Measurements from ENCODE around the gene MED9.

Gene MED9

DNA sequence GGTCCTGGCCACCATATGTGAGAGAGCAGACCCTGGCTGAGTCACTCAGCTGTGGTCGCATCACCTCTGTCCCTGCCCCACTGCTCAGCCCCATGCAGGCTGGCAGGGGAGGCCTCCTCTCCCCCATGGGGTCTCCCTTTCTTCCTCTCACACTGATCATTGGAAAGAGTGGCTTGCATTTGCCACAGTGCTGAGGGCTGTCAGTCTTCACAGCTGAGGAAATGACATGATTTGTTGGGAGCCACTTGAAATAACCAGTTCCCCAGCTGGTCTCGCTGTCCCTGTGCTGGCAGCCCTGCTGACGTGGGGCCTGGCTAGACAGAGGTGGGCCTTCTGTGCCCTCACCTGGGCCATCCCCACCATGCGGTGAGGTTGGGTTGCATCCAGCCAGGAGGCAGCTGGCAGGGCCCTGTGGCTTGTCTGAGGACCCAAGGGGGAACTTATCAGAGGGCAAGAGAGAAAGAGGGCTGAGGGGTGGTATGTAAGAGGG, 30.1 kb upstream of the MED9 start:
- Histone ChIP-seq H2AFZ (ENCODE audit: low read length) (no peak overlapping the region), H3K9me2 (replicated peaks; ENCODE audit: insufficient read depth, low read length) (no peaks in the 10 kb centered on the region), H3K4me1 (ENCODE audit: low read length) (no peaks in the 10 kb centered on the region), H3F3A (ENCODE audit: insufficient read depth, low read length) (no peaks in the 10 kb centered on the region), H3K36me3 (replicated peaks; ENCODE audit: insufficient read depth, low read length) (no peaks in the 10 kb centered on the region), H3K9ac (ENCODE audit: low read length) (no peak overlapping the region), H4K20me1 (ENCODE audit: insufficient read depth, low read length) (no peaks in the 10 kb centered on the region), H3K4me3 (ENCODE audit: low read length) (no peak overlapping the region), H3K27ac (ENCODE audit: low read length) (no peak overlapping the region), H3K79me2 (ENCODE audit: low read length) (no peaks in the 10 kb centered on the region), H3K4me2 (ENCODE audit: low read depth, low read length) (no peak overlapping the region), H3K27me3 (replicated peaks; ENCODE audit: insufficient read depth, low read length) (peaks cover 17% of the 10 kb centered on the region; the same call in 1 of the 2 replicates), H3K9me3 (replicated peaks; ENCODE audit: insufficient read depth, low read length) (no peaks in the 10 kb centered on the region)
- TF ChIP-seq, protein P1, sequence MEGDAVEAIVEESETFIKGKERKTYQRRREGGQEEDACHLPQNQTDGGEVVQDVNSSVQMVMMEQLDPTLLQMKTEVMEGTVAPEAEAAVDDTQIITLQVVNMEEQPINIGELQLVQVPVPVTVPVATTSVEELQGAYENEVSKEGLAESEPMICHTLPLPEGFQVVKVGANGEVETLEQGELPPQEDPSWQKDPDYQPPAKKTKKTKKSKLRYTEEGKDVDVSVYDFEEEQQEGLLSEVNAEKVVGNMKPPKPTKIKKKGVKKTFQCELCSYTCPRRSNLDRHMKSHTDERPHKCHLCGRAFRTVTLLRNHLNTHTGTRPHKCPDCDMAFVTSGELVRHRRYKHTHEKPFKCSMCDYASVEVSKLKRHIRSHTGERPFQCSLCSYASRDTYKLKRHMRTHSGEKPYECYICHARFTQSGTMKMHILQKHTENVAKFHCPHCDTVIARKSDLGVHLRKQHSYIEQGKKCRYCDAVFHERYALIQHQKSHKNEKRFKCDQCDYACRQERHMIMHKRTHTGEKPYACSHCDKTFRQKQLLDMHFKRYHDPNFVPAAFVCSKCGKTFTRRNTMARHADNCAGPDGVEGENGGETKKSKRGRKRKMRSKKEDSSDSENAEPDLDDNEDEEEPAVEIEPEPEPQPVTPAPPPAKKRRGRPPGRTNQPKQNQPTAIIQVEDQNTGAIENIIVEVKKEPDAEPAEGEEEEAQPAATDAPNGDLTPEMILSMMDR (IDR thresholded peaks at IDR 0.05; ENCODE audit: low read length): no peak
- TF ChIP-seq EZH2phosphoT487 (IDR thresholded peaks at IDR 0.05; ENCODE audit: low read length): no peak
- no peak for TF ChIP-seq EZH2 (optimal IDR thresholded peaks at IDR 0.05; ENCODE audit: low read depth, low read length)
- no peak for DNase-seq

DNA sequence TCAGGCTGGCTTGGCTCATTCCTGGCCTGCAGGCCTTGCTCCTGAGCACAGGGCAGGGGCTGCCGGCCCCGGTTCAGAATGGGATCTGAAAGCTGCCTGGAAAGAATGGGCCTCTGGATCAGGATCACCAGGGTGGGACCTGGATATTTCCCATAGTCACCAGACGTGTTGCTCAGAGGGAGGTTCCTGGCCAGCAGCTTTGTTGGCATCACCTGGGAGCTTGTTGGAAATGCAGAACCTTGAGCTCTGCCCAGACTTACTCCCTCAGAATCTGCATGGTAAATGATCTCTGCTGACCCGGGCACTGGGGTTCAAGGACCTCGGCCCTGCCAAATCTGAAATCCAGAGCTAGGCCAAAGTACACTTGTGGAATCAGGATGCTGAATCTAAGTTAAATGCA, 29.5 kb upstream of the MED9 start:
- Histone ChIP-seq H3K9me2 (replicated peaks; ENCODE audit: insufficient read depth, low read length) (no peaks in the 10 kb centered on the region), H3K9ac (ENCODE audit: low read length) (no peak overlapping the region), H3K27ac (ENCODE audit: low read length) (no peak overlapping the region), H3K27me3 (replicated peaks; ENCODE audit: insufficient read depth, low read length) (peaks cover 17% of the 10 kb centered on the region; the same call in 1 of the 2 replicates), H3F3A (ENCODE audit: insufficient read depth, low read length) (no peaks in the 10 kb centered on the region), H4K20me1 (ENCODE audit: insufficient read depth, low read length) (no peaks in the 10 kb centered on the region), H3K36me3 (replicated peaks; ENCODE audit: insufficient read depth, low read length) (no peaks in the 10 kb centered on the region), H3K9me3 (replicated peaks; ENCODE audit: insufficient read depth, low read length) (no peaks in the 10 kb centered on the region), H3K4me3 (ENCODE audit: low read length) (no peak overlapping the region), H3K4me1 (ENCODE audit: low read length) (no peaks in the 10 kb centered on the region), H3K79me2 (ENCODE audit: low read length) (no peaks in the 10 kb centered on the region), H2AFZ (ENCODE audit: low read length) (no peak overlapping the region), H3K4me2 (ENCODE audit: low read depth, low read length) (no peak overlapping the region)
- TF ChIP-seq EZH2 (optimal IDR thresholded peaks at IDR 0.05; ENCODE audit: low read depth, low read length): no peak
- TF ChIP-seq, protein P1 (IDR thresholded peaks at IDR 0.05; ENCODE audit: low read length): no peak
- TF ChIP-seq EZH2phosphoT487 (IDR thresholded peaks at IDR 0.05; ENCODE audit: low read length): no peak
- DNase-seq: no peak

DNA sequence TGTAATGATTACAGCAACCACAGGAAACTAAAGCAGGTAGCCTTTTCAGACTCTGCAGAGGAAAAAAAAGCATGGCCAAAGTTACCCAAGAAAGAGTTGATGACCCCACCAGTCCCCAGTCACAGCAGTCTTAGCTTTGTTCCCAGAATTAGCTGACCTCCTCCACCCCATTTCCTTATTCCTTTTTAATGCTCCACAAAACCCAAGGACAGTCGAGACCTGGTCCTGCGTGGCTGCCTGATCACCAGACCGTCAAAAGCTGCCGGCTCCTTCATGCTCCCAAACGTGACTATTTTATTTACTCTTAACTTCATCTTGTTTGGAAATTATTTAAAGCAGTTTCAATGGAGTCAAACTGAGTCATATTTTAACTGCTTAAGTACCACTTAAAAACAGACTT, 28.7 kb upstream of the MED9 start:
- no peaks in the 10 kb centered on the region for H3K36me3 ChIP-seq (replicated peaks; ENCODE audit: insufficient read depth, low read length)
- H3K9me2 ChIP-seq (replicated peaks; ENCODE audit: insufficient read depth, low read length): no peaks in the 10 kb centered on the region
- peaks cover 17% of the 10 kb centered on the region; the same call in 1 of the 2 replicates for H3K27me3 ChIP-seq (replicated peaks; ENCODE audit: insufficient read depth, low read length)
- no peaks in the 10 kb centered on the region for H3F3A ChIP-seq (ENCODE audit: insufficient read depth, low read length)
- no peak overlapping the region for H3K4me2 ChIP-seq (ENCODE audit: low read depth, low read length)
- H3K4me3 ChIP-seq (ENCODE audit: low read length): no peak overlapping the region
- H3K27ac ChIP-seq (ENCODE audit: low read length): no peak overlapping the region
- no peaks in the 10 kb centered on the region for H3K4me1 ChIP-seq (ENCODE audit: low read length)
- no peaks in the 10 kb centered on the region for H3K79me2 ChIP-seq (ENCODE audit: low read length)
- H3K9me3 ChIP-seq (replicated peaks; ENCODE audit: insufficient read depth, low read length): no peaks in the 10 kb centered on the region
- TF ChIP-seq, protein P1 (IDR thresholded peaks at IDR 0.05; ENCODE audit: low read length): no peak
- TF ChIP-seq EZH2phosphoT487 (IDR thresholded peaks at IDR 0.05; ENCODE audit: low read length) (no peak), EZH2 (optimal IDR thresholded peaks at IDR 0.05; ENCODE audit: low read depth, low read length) (no peak)
- DNase-seq: no peak
- no peak overlapping the region for H3K9ac ChIP-seq (ENCODE audit: low read length)
- H4K20me1 ChIP-seq (ENCODE audit: insufficient read depth, low read length): no peaks in the 10 kb centered on the region
- no peak overlapping the region for H2AFZ ChIP-seq (ENCODE audit: low read length)
